PC-3 (cell line): ENCODE measurements around the gene TTC28.

ENCODE experiments used
- EZH2 ChIP-seq: fragments of 300-600 bp; sonication (generic); IDR thresholded peaks from one replicate; pipeline ENCODE4 v1.6.1; 2017; ENCODE audit warnings: antibody characterized with exemption, mild to moderate bottlenecking, low read length; ENCODE audit not compliant: unreplicated experiment
- TF ChIP-seq, protein P1 (sequence below): fragments of 300-600 bp; sonication (generic); conservative IDR thresholded peaks from 2 replicates; pipeline ENCODE4 v1.5.1; 2017; ENCODE audit warnings: antibody characterized with exemption, low read depth, mild to moderate bottlenecking, low read length

DNA sequence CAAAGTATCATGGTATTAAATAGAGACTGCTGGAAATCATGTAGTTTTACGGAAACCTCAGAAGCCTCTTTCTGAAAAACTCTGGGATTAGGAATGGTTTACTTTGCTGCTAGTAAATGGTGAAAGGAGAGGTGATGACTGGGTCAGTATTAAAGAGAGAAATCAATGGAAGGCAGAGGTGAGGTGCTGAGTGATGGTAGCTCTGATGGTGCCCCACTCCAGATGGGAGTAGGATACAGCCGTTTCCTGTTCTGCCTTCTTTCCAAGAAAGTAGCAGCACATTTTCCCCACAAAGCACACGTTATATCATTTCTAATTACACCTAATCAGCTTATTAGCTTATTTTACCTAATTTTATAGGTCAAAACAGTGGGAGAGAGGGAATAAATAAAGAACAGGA is 493.0 kb downstream of the TTC28 start:
- TF ChIP-seq EZH2 = no peak
- TF ChIP-seq, protein P1, sequence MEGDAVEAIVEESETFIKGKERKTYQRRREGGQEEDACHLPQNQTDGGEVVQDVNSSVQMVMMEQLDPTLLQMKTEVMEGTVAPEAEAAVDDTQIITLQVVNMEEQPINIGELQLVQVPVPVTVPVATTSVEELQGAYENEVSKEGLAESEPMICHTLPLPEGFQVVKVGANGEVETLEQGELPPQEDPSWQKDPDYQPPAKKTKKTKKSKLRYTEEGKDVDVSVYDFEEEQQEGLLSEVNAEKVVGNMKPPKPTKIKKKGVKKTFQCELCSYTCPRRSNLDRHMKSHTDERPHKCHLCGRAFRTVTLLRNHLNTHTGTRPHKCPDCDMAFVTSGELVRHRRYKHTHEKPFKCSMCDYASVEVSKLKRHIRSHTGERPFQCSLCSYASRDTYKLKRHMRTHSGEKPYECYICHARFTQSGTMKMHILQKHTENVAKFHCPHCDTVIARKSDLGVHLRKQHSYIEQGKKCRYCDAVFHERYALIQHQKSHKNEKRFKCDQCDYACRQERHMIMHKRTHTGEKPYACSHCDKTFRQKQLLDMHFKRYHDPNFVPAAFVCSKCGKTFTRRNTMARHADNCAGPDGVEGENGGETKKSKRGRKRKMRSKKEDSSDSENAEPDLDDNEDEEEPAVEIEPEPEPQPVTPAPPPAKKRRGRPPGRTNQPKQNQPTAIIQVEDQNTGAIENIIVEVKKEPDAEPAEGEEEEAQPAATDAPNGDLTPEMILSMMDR = no peak
